K562 (cell line): ENCODE measurements around the gene AK2. TPM values are rescaled to one million over a fixed set of nuclear protein-coding genes. Genes with fewer than 3 reads are reported as not detected.

Experiments
- BACH1 ChIP-seq: fragments of 200-800 bp; sonication (Bioruptor generic); IDR thresholded peaks from 2 replicates; pipeline ENCODE4 v1.6.1; 2016; ENCODE audit warnings: missing genetic modification characterization, missing compliant biosample characterization
- CCNT2 ChIP-seq: IDR thresholded peaks from 2 replicates; pipeline ENCODE4 v1.6.1; 2011; ENCODE audit warnings: borderline replicate concordance, low read depth, mild to moderate bottlenecking, moderate library complexity, mixed read lengths, low read length; ENCODE audit not compliant: insufficient read length; ENCODE audit errors: extremely low read depth
- ELF2 ChIP-seq: fragments of 250-450 bp; sonication (Bioruptor Pico); IDR thresholded peaks from 2 replicates; pipeline ENCODE4 v1.5.0; 2021; ENCODE audit warnings: mild to moderate bottlenecking
- FOS ChIP-seq: IDR thresholded peaks from 3 replicates; pipeline ENCODE4 v1.6.1; 2011; ENCODE audit not compliant: insufficient read length; ENCODE audit errors: extremely low read depth
- HMG20A ChIP-seq: fragments of 450-650 bp; formaldehyde crosslinking; conservative IDR thresholded peaks from 2 replicates; pipeline ENCODE4 v1.4.0; 2020; ENCODE audit warnings: mild to moderate bottlenecking, mixed read lengths
- KAT8 ChIP-seq: fragments of 450-650 bp; IDR thresholded peaks from 2 replicates; pipeline ENCODE4 v1.6.1; 2016; ENCODE audit warnings: low read depth, mild to moderate bottlenecking
- L3MBTL2 ChIP-seq: fragments of 450-650 bp; IDR thresholded peaks from 2 replicates; pipeline ENCODE4 v1.6.1; 2016; ENCODE audit warnings: mild to moderate bottlenecking, moderate library complexity
- LARP7 ChIP-seq: fragments of 450-650 bp; IDR thresholded peaks from 2 replicates; pipeline ENCODE4 v1.6.1; 2016
- LEF1 ChIP-seq: fragments of 450-650 bp; IDR thresholded peaks from 2 replicates; pipeline ENCODE4 v1.6.1; 2016; ENCODE audit warnings: mild to moderate bottlenecking
- NR2C2 ChIP-seq, 2 experiments: fragments of 200-800 bp in 1 of 2; sonication (Bioruptor generic) in 1 of 2; sonication (generic) in 1 of 2; formaldehyde crosslinking in 1 of 2; IDR thresholded peaks; 2 replicates each; pipeline versions ENCODE4 v1.6.1 to v1.8.0; 2016 to 2022; ENCODE audit warnings: mild to moderate bottlenecking in 1 of 2, missing compliant biosample characterization in 1 of 2, missing genetic modification characterization in 1 of 2, missing genetic modification reagents in 1 of 2
- NR2F6 ChIP-seq: fragments of 450-650 bp; formaldehyde crosslinking; IDR thresholded peaks from 2 replicates; pipeline ENCODE4 v1.4.0; 2020; ENCODE audit warnings: mild to moderate bottlenecking
- RFX7 ChIP-seq: fragments of 250-450 bp; sonication (Bioruptor Pico); IDR thresholded peaks from 2 replicates; pipeline ENCODE4 v1.5.1; 2021; ENCODE audit warnings: mild to moderate bottlenecking
- SRSF1 ChIP-seq: fragments of 200-400 bp; formaldehyde crosslinking; IDR thresholded peaks from 2 replicates; pipeline ENCODE4 v1.6.1; 2017; ENCODE audit warnings: mild to moderate bottlenecking, low read depth, low read length, moderate library complexity
- SUPT5H ChIP-seq: fragments of 450-650 bp; IDR thresholded peaks from 2 replicates; pipeline ENCODE4 v1.6.1; 2016
- ZBTB17 ChIP-seq: fragments of 450-650 bp; formaldehyde crosslinking; IDR thresholded peaks from 2 replicates; pipeline ENCODE4 v1.4.0; 2020; ENCODE audit warnings: mild to moderate bottlenecking
- ZFPM2 ChIP-seq: fragments of 250-450 bp; sonication (Bioruptor Pico); IDR thresholded peaks from 2 replicates; pipeline ENCODE4 v1.5.1; 2022; ENCODE audit warnings: mild to moderate bottlenecking
- ZNF3 ChIP-seq: fragments of 250-450 bp; sonication (Bioruptor Pico); IDR thresholded peaks from 2 replicates; pipeline ENCODE4 v1.5.0; 2021; ENCODE audit warnings: mild to moderate bottlenecking, moderate library complexity
- ZNF699 ChIP-seq: fragments of 250-450 bp; sonication (Bioruptor Pico); IDR thresholded peaks from 2 replicates; pipeline ENCODE4 v1.8.0; 2021; ENCODE audit warnings: mild to moderate bottlenecking, moderate library complexity; ENCODE audit not compliant: insufficient replicate concordance
- ZNF717 ChIP-seq: fragments of 250-450 bp; sonication (Bioruptor Pico); IDR thresholded peaks from 2 replicates; pipeline ENCODE4 v1.5.0; 2021
- polyA plus RNA-seq, 8 experiments: library from polyadenylated mRNA; depleted of rRNA in 4 of 8; stranded (reverse) in 5 of 8; unstranded in 3 of 8; fragments of >200 nt; fragmentation: Nextera tagmentation in 2 of 8; fragmentation: Illumina TruSeq in 1 of 8; extraction: Ambion mirVana in 2 of 8; extraction: Trizol in 1 of 8; gene quantifications; 2 replicates each; pipeline versions ENCODE4 v1.2.1 to v1.2.3, GENCODE V29; 2011 to 2014; ENCODE audit warnings: inconsistent platforms in 1 of 8, missing spikeins in 1 of 8
- total RNA-seq, 7 experiments: library from RNA; depleted of rRNA in 6 of 7; stranded (reverse); fragments of >200 nt in 6 of 7; fragmentation: Illumina TruSeq in 2 of 7; extraction: Trizol in 2 of 7; gene quantifications; 2 replicates each; pipeline versions ENCODE4 v1.2.1 to v1.2.3, GENCODE V29; 2011 to 2021; ENCODE audit warnings: low replicate concordance in 1 of 7
- TF ChIP-seq, protein P1 (sequence below): sonication (generic); formaldehyde crosslinking; IDR thresholded peaks from 2 replicates; pipeline ENCODE4 v1.9.0; 2022; ENCODE audit warnings: mild to moderate bottlenecking, missing genetic modification reagents
- TF ChIP-seq, protein P2 (sequence below): fragments of 450-650 bp; IDR thresholded peaks from 2 replicates; pipeline ENCODE4 v1.7.1; 2018; ENCODE audit warnings: mild to moderate bottlenecking, low read depth; ENCODE audit not compliant: partially characterized antibody
- TF ChIP-seq, protein P3 (sequence below): IDR thresholded peaks from 2 replicates; pipeline ENCODE4 v1.6.1; 2014; ENCODE audit warnings: antibody characterized with exemption
- TF ChIP-seq, protein P4 (sequence below): conservative IDR thresholded peaks from 2 replicates; pipeline ENCODE4 v1.6.1; 2011; ENCODE audit warnings: low read depth, mild to moderate bottlenecking, low read length; ENCODE audit not compliant: control insufficient read depth
- TF ChIP-seq, protein P5 (sequence below): fragments of 200-800 bp; sonication (Bioruptor generic); IDR thresholded peaks from 2 replicates; pipeline ENCODE4 v1.6.1; 2017; ENCODE audit warnings: missing genetic modification characterization, missing compliant biosample characterization

The AK2 gene
- total and polyA plus RNA-seq, 9 of the 15 experiments (the other 6 are each of a cell fraction or from before 2014, with no cell fraction given) = 105 to 1,050 (median 509) TPM

DNA sequence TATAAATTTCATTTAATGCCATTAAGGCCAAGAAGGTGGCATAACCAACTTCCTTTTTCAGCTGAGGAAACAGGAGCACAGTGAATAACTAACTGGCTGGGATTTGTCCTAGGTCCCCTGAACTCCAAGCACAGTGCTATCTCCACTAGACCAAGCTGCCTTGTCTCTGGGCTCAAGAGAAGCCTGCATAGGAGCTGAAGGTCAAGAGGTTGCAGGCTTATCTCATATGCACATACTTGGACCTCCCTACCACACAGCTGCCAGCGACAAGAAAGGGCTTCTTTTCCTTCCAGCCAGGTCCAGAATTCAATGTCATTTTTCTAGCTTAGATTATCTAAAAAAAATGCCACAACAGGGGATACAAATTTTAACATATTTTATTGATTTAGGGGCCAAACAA, 27.1 kb downstream of the AK2 start (continued):
- TF ChIP-seq ZNF699 (CRISPR knock-in tag) (no peak), LARP7 (no peak), HMG20A (no peak), ZNF717 (no peak), FOS (no peak), ELF2 (CRISPR knock-in tag) (no peak), NR2F6 (CRISPR knock-in tag) (peak; percentile 91; the same call in 1 of the 2 replicates), BACH1 (tag) (no peak), LEF1 (peak; percentile 71), ZNF3 (CRISPR knock-in tag) (no peak), RFX7 (CRISPR knock-in tag) (no peak), KAT8 (no peak), L3MBTL2 (peak; percentile 35; the same call in 1 of the 2 replicates), ZFPM2 (CRISPR knock-in tag) (no peak), CCNT2 (peak; percentile 80), ZBTB17 (CRISPR knock-in tag) (0 out of 2 replicates have a peak, but pooled peaks have one; percentile 38), SUPT5H (no peak), SRSF1 (no peak), NR2C2 (CRISPR knock-in tag; IDR thresholded peaks at IDR 0.05) (no peak), NR2C2 (tag; IDR thresholded peaks at IDR 0.05) (peak; percentile 84)
- TF ChIP-seq, protein P1, sequence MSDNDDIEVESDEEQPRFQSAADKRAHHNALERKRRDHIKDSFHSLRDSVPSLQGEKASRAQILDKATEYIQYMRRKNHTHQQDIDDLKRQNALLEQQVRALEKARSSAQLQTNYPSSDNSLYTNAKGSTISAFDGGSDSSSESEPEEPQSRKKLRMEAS (CRISPR knock-in tag) = no peak; the same call in 1 of the 2 replicates
- TF ChIP-seq, protein P2, sequence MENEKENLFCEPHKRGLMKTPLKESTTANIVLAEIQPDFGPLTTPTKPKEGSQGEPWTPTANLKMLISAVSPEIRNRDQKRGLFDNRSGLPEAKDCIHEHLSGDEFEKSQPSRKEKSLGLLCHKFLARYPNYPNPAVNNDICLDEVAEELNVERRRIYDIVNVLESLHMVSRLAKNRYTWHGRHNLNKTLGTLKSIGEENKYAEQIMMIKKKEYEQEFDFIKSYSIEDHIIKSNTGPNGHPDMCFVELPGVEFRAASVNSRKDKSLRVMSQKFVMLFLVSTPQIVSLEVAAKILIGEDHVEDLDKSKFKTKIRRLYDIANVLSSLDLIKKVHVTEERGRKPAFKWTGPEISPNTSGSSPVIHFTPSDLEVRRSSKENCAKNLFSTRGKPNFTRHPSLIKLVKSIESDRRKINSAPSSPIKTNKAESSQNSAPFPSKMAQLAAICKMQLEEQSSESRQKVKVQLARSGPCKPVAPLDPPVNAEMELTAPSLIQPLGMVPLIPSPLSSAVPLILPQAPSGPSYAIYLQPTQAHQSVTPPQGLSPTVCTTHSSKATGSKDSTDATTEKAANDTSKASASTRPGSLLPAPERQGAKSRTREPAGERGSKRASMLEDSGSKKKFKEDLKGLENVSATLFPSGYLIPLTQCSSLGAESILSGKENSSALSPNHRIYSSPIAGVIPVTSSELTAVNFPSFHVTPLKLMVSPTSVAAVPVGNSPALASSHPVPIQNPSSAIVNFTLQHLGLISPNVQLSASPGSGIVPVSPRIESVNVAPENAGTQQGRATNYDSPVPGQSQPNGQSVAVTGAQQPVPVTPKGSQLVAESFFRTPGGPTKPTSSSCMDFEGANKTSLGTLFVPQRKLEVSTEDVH = no peak
- TF ChIP-seq, protein P3, sequence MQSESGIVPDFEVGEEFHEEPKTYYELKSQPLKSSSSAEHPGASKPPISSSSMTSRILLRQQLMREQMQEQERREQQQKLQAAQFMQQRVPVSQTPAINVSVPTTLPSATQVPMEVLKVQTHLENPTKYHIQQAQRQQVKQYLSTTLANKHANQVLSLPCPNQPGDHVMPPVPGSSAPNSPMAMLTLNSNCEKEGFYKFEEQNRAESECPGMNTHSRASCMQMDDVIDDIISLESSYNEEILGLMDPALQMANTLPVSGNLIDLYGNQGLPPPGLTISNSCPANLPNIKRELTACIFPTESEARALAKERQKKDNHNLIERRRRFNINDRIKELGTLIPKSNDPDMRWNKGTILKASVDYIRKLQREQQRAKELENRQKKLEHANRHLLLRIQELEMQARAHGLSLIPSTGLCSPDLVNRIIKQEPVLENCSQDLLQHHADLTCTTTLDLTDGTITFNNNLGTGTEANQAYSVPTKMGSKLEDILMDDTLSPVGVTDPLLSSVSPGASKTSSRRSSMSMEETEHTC = no peak
- TF ChIP-seq, protein P4, sequence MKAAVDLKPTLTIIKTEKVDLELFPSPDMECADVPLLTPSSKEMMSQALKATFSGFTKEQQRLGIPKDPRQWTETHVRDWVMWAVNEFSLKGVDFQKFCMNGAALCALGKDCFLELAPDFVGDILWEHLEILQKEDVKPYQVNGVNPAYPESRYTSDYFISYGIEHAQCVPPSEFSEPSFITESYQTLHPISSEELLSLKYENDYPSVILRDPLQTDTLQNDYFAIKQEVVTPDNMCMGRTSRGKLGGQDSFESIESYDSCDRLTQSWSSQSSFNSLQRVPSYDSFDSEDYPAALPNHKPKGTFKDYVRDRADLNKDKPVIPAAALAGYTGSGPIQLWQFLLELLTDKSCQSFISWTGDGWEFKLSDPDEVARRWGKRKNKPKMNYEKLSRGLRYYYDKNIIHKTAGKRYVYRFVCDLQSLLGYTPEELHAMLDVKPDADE = 0 out of 2 replicates have a peak, but pooled peaks have one; percentile 54
- TF ChIP-seq, protein P5, sequence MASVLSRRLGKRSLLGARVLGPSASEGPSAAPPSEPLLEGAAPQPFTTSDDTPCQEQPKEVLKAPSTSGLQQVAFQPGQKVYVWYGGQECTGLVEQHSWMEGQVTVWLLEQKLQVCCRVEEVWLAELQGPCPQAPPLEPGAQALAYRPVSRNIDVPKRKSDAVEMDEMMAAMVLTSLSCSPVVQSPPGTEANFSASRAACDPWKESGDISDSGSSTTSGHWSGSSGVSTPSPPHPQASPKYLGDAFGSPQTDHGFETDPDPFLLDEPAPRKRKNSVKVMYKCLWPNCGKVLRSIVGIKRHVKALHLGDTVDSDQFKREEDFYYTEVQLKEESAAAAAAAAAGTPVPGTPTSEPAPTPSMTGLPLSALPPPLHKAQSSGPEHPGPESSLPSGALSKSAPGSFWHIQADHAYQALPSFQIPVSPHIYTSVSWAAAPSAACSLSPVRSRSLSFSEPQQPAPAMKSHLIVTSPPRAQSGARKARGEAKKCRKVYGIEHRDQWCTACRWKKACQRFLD (CRISPR knock-in tag) = peak; percentile 88; the same call in 1 of the 2 replicates
